HFFc6 (cell line): Measurements from ENCODE around the gene BCAS1. TPM values are rescaled to one million over a fixed set of nuclear protein-coding genes. Genes with fewer than 3 reads are reported as not detected.

Experiments
- DNase-seq: peaks from one replicate; pipeline ENCODE4 v3.0.0-alpha.2; 2018
- H3K27ac Mint-ChIP-seq: 2 replicates; pipeline ENCODE4 v1.8.0; 2020; ENCODE audit warnings: mild to moderate bottlenecking, mixed read lengths
- H3K27me3 Mint-ChIP-seq: 2 replicates; pipeline ENCODE4 v1.8.0; 2021; ENCODE audit warnings: mild to moderate bottlenecking, moderate library complexity, mixed read lengths; ENCODE audit not compliant: insufficient read depth
- H3K36me3 Mint-ChIP-seq: 2 replicates; pipeline ENCODE4 v1.8.0; 2021; ENCODE audit warnings: low read depth, mixed read lengths
- H3K4me1 Mint-ChIP-seq: 2 replicates; pipeline ENCODE4 v1.8.0; 2020; ENCODE audit warnings: low read depth, mixed read lengths
- H3K4me3 Mint-ChIP-seq: 2 replicates; pipeline ENCODE4 v1.8.0; 2020; ENCODE audit warnings: mild to moderate bottlenecking, moderate library complexity, mixed read lengths
- H3K9me3 Mint-ChIP-seq: 2 replicates; pipeline ENCODE4 v1.8.0; 2020; ENCODE audit warnings: mild to moderate bottlenecking, mixed read lengths
- total RNA-seq, 6 experiments: library from RNA; stranded (reverse); fragmentation: NEBNext Ultra II Directional; extraction: Animal tissue kit (Norgen Biotek cat#: 25700); gene quantifications; 2 replicates in 1 of 6; 3 replicates in 5 of 6; pipeline ENCODE4 v1.2.3, GENCODE V29; 2021
- TF ChIP-seq, protein P1 (sequence below): fragments of 200-600 bp; sonication (generic); IDR thresholded peaks from 2 replicates; pipeline ENCODE4 v1.5.0; 2021; ENCODE audit warnings: antibody characterized with exemption, mild to moderate bottlenecking

BCAS1 gene
- total RNA-seq, 6 experiments from 2014 or later, result 0.07 TPM; not detected in 5

DNA sequence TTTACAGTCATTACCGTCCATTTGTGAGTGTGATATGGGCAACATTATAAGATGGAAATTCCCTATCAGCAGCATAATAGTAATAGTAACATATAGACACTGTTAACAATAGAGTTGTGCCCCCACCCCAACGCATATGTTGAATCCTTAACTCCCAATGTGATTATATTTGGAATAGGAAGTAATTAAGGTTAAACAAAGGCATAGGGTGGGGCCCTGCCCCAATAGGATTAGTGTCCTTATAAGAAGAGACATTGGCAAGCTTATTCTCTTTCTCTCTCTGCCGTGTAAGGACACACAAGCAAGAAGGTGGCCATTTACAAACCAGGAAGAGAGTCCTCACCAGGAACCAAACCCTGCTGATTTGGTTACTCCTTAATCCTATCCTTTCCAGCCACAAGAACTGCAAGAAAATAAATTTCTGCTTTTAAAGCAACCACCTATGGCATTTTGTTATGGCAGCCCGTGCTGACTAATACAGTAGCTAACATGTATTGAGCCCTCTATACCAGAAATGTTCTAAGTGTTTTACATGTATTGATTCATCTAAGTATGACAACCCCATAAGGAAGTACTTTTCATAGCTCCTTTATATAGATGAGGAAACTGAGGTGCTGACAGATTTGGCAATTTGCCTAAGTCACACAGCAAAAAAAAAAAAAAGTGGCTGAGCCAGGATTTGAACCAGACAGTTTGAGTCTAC is 114.2 kb downstream of the BCAS1 start:
- Mint-ChIP-seq H3K27me3 (peaks cover 5% of the 10 kb centered on the region), H3K4me1 (peaks cover 16% of the 10 kb centered on the region; the same call in 1 of the 2 replicates), H3K9me3 (peaks cover 8% of the 10 kb centered on the region; the same call in 1 of the 2 replicates), H3K27ac (no peak overlapping the region), H3K4me3 (no peak overlapping the region), H3K36me3 (peaks cover 9% of the 10 kb centered on the region; the same call in 1 of the 2 replicates)
- TF ChIP-seq, protein P1, sequence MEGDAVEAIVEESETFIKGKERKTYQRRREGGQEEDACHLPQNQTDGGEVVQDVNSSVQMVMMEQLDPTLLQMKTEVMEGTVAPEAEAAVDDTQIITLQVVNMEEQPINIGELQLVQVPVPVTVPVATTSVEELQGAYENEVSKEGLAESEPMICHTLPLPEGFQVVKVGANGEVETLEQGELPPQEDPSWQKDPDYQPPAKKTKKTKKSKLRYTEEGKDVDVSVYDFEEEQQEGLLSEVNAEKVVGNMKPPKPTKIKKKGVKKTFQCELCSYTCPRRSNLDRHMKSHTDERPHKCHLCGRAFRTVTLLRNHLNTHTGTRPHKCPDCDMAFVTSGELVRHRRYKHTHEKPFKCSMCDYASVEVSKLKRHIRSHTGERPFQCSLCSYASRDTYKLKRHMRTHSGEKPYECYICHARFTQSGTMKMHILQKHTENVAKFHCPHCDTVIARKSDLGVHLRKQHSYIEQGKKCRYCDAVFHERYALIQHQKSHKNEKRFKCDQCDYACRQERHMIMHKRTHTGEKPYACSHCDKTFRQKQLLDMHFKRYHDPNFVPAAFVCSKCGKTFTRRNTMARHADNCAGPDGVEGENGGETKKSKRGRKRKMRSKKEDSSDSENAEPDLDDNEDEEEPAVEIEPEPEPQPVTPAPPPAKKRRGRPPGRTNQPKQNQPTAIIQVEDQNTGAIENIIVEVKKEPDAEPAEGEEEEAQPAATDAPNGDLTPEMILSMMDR, result no peak
- DNase-seq, result no peak

DNA sequence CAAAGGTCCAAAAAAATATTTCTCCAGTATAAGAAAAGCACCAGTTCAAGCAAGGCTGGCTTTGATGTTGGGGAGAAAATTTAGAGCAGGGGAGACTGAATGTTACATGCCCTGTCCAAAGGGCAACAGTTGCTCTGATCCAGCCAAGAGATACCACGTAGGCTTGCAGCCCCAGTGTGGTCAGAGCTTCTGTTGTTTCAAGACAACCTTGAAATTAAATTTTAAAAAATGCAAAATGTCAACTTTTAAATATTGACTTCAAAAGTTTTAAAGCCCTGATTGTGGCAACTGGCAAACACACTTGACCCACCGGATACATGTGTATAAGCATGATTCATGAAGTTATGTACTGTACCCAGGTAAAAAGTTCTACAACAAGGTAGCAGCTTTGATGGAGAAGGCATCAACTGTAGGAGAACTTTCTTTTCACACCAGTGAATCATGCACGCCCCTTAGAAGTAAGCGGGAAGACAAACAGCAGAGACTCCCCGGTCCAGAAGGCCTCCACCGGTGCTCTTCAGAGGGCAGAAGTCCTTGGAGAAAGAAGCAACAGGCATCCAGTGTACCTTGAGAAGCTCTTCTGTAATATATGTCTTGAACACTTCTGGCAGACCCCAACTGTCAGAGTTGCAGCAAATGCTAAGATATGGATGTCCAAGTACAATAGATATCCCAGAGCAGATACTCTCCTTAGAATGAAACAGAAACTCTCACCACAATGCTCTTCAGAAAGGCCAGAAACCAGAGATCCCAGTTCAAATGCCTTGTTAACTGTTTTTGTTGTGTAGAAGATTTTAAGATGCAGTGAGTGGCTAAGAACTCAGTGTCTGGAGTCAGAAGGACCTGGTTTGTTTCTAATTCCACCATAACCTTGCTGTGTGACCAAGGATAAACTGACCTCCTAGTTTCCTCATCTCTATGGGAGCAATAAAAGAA is 115.4 kb downstream of the BCAS1 start:
- Mint-ChIP-seq H3K27ac (no peak overlapping the region), H3K4me3 (no peak overlapping the region), H3K4me1 (peaks cover 17% of the 10 kb centered on the region), H3K27me3 (peaks cover 5% of the 10 kb centered on the region), H3K9me3 (peaks cover 8% of the 10 kb centered on the region; the same call in 1 of the 2 replicates), H3K36me3 (peaks cover 9% of the 10 kb centered on the region; the same call in 1 of the 2 replicates)
- no peak for DNase-seq
- TF ChIP-seq, protein P1, result no peak

DNA sequence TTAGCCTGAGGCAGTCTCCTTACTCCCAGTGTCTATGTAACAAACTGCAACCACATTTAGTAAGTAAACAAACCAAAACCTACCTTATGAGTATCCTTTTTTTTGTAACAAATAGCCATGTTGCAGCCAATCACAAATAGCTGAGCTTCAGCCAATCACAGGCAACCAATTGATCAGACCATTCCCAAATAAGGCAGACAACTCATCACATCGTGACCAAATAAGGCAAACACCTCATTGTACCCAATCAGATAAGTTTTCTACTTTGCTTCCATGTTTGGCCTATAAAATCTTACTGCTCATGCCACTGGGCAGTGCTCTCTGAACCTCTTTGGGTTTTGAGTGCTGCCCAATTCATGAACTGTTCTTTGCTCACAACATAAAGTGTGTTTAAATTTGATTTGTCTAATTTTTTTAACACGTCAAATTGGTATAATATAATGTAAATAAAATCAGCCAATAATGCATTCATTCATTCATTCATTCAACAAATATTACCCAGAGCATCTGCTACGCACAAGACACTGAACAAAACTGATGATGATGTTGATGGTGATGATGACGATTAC is 117.8 kb downstream of the BCAS1 start:
- TF ChIP-seq, protein P1, result no peak
- peaks cover 35% of the 10 kb centered on the region for H3K4me1 Mint-ChIP-seq
- H3K27ac Mint-ChIP-seq, result no peak overlapping the region
- H3K36me3 Mint-ChIP-seq, result peaks cover 9% of the 10 kb centered on the region; the same call in 1 of the 2 replicates
- H3K4me3 Mint-ChIP-seq, result no peak overlapping the region
- peaks cover 8% of the 10 kb centered on the region; the same call in 1 of the 2 replicates for H3K9me3 Mint-ChIP-seq
- no peaks in the 10 kb centered on the region; the same call in 1 of the 2 replicates for H3K27me3 Mint-ChIP-seq
- no peak for DNase-seq

DNA sequence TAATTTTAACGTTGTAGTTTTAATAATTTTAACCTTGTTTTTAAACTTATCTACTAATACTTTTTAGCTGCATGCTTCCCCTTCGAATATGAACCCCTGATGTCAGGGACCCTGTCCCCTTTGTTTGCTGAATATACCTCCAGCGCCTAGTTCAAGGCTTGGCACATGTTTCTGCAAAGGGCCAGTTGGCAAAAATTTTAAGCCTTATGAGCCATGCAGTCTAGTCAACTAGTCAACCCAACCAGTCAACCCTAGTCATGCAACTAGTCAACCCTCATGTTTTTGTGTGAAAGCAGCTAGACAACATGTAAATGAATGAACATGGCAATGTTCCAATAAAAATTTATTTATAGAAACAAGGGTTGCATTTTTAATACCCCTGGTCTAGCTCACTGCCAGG is 119.8 kb downstream of the BCAS1 start:
- TF ChIP-seq, protein P1, result no peak
- H3K4me3 Mint-ChIP-seq, result no peak overlapping the region
- peaks cover 8% of the 10 kb centered on the region; the same call in 1 of the 2 replicates for H3K9me3 Mint-ChIP-seq

DNA sequence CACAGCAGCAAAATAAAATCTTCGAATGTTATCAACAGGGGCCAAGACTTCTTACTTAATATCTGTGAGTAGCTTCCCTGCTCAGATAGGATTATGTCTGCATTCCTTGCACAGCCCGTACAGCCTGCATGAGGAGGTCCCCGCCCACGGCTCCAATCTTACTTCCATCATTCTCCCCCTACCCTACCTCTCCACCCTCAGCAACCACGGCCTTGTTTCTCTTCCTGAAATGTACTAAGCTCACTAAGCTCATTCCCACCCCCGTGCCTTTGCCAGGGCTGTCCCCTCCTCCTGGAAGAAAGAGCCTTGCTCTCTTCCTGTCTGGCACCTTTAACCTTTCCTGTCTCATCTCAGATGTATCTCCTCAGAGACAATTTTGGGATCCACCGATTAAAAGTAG is 120.4 kb downstream of the BCAS1 start:
- Mint-ChIP-seq H3K4me3 (no peak overlapping the region; the same call in 1 of the 2 replicates), H3K4me1 (peaks cover 25% of the 10 kb centered on the region), H3K27me3 (no peaks in the 10 kb centered on the region; the same call in 1 of the 2 replicates), H3K36me3 (peaks cover 9% of the 10 kb centered on the region; the same call in 1 of the 2 replicates), H3K9me3 (peaks cover 8% of the 10 kb centered on the region; the same call in 1 of the 2 replicates), H3K27ac (peak overlapping the region; percentile 87)
- DNase-seq, result no peak
- TF ChIP-seq, protein P1, result no peak

More for the DNA sequence above, 119.8 kb downstream of the BCAS1 start:
- no peaks in the 10 kb centered on the region; the same call in 1 of the 2 replicates for H3K27me3 Mint-ChIP-seq
- H3K36me3 Mint-ChIP-seq, result peaks cover 9% of the 10 kb centered on the region; the same call in 1 of the 2 replicates
- H3K4me1 Mint-ChIP-seq, result peaks cover 25% of the 10 kb centered on the region
- H3K27ac Mint-ChIP-seq, result peak overlapping the region; percentile 87
- no peak for DNase-seq
